DOHH2 (cell line): Measurements from ENCODE around the gene ENPP7.

Experiments
- H3F3A ChIP-seq: fragments of 200-600 bp; sonication (generic), shearing (Covaris generic); 2 replicates; pipeline ENCODE4 v1.6.0; 2016; ENCODE audit warnings: antibody characterized with exemption, mild to moderate bottlenecking; ENCODE audit not compliant: control insufficient read depth, insufficient read depth
- H3K27ac ChIP-seq: fragments of 200-600 bp; sonication (generic); 2 replicates; pipeline ENCODE4 v1.5.1; 2014; ENCODE audit warnings: low read depth, mild to moderate bottlenecking, low read length, moderate library complexity
- H3K27me3 ChIP-seq: fragments of 200-600 bp; sonication (generic); 2 replicates; pipeline ENCODE4 v1.6.1; 2014; ENCODE audit warnings: mild to moderate bottlenecking, low read length, mixed read lengths; ENCODE audit not compliant: control insufficient read depth
- H3K36me3 ChIP-seq: fragments of 200-600 bp; sonication (generic); 2 replicates; pipeline ENCODE4 v1.6.1; 2014; ENCODE audit warnings: mild to moderate bottlenecking, low read length, moderate library complexity, mixed read lengths; ENCODE audit not compliant: control insufficient read depth
- H3K4me1 ChIP-seq: fragments of 200-600 bp; sonication (generic); 2 replicates; pipeline ENCODE4 v1.6.1; 2014; ENCODE audit warnings: mild to moderate bottlenecking, low read length, mixed read lengths; ENCODE audit not compliant: control insufficient read depth
- H3K4me2 ChIP-seq: fragments of 200-600 bp; sonication (generic); 2 replicates; pipeline ENCODE4 v1.6.0; 2014; ENCODE audit warnings: mild to moderate bottlenecking, low read length, moderate library complexity
- H3K4me3 ChIP-seq: fragments of 200-600 bp; sonication (generic); 2 replicates; pipeline ENCODE4 v1.5.1; 2014; ENCODE audit warnings: mild to moderate bottlenecking, low read length, mixed read lengths
- H3K79me2 ChIP-seq: fragments of 200-600 bp; sonication (generic); 2 replicates; pipeline ENCODE4 v1.6.1; 2014; ENCODE audit warnings: mild to moderate bottlenecking, low read length, mixed read lengths; ENCODE audit not compliant: control insufficient read depth
- H3K9me2 ChIP-seq: fragments of 200-600 bp; sonication (generic); replicated peaks from 2 replicates; pipeline ENCODE4 v1.6.1; 2014; ENCODE audit warnings: mild to moderate bottlenecking, low read length, mixed read lengths; ENCODE audit not compliant: control insufficient read depth
- H3K9me3 ChIP-seq: fragments of 200-600 bp; sonication (generic); 2 replicates; pipeline ENCODE4 v1.6.1; 2014; ENCODE audit warnings: antibody characterized with exemption, low read length, mixed read lengths; ENCODE audit not compliant: control insufficient read depth, insufficient read depth
- H4K20me1 ChIP-seq: fragments of 200-600 bp; sonication (generic); 2 replicates; pipeline ENCODE4 v1.6.0; 2014; ENCODE audit warnings: low read depth, mild to moderate bottlenecking, antibody characterized with exemption, low read length, moderate library complexity; ENCODE audit not compliant: control insufficient read depth, insufficient read depth
- EZH2phosphoT487 ChIP-seq: fragments of 200-600 bp; sonication (generic); IDR thresholded peaks from 2 replicates; pipeline ENCODE4 v1.6.1; 2017; ENCODE audit warnings: borderline replicate concordance, mild to moderate bottlenecking, antibody characterized with exemption, low read length, moderate library complexity, mixed read lengths
- TF ChIP-seq, protein P1 (sequence below): fragments of 200-600 bp; sonication (generic); IDR thresholded peaks from one replicate; pipeline ENCODE4 v1.5.1; 2014; ENCODE audit warnings: antibody characterized with exemption, mild to moderate bottlenecking, low read depth, low read length; ENCODE audit not compliant: poor library complexity, severe bottlenecking

ENPP7 gene

DNA sequence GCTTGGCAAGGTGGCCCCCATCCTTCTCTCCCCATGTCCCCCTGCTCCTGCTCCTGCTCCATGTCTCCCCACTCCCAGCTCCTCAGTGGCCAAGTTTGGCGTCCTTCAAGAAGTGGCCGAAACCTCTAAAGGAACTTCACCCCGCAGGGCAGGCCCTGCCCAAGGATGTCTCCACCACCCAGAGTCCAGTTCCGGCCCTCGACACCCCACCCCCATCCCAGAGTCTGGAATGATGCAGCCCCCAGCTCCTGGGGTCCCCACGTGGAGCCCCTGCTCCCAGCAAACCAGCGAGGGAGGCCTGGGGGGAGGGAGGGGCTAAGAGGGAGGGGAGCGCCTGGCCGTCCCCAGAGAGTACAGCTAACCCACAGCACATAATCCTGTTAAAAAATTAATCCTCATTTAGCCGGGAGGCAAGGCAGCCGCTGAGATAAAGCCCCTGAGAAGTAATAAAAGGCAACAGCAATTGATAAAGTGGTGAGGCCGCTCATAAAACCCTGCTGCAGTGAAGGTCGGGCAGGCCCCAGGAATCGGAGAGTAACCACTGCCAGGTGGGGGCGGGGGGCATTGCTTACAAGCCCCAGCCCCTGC is 9.9 kb upstream of the ENPP7 start:
- H3K9me3 ChIP-seq, result no peaks in the 10 kb centered on the region
- H4K20me1 ChIP-seq, result no peaks in the 10 kb centered on the region
- TF ChIP-seq, protein P1, sequence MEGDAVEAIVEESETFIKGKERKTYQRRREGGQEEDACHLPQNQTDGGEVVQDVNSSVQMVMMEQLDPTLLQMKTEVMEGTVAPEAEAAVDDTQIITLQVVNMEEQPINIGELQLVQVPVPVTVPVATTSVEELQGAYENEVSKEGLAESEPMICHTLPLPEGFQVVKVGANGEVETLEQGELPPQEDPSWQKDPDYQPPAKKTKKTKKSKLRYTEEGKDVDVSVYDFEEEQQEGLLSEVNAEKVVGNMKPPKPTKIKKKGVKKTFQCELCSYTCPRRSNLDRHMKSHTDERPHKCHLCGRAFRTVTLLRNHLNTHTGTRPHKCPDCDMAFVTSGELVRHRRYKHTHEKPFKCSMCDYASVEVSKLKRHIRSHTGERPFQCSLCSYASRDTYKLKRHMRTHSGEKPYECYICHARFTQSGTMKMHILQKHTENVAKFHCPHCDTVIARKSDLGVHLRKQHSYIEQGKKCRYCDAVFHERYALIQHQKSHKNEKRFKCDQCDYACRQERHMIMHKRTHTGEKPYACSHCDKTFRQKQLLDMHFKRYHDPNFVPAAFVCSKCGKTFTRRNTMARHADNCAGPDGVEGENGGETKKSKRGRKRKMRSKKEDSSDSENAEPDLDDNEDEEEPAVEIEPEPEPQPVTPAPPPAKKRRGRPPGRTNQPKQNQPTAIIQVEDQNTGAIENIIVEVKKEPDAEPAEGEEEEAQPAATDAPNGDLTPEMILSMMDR, result no peak
- TF ChIP-seq EZH2phosphoT487, result no peak
- no peaks in the 10 kb centered on the region for H3K4me1 ChIP-seq
- H3F3A ChIP-seq, result no peaks in the 10 kb centered on the region
- no peak overlapping the region for H3K4me3 ChIP-seq
- no peaks in the 10 kb centered on the region for H3K9me2 ChIP-seq
- H3K36me3 ChIP-seq, result no peaks in the 10 kb centered on the region
- no peaks in the 10 kb centered on the region for H3K27me3 ChIP-seq
- no peak overlapping the region for H3K27ac ChIP-seq
- no peak overlapping the region for H3K4me2 ChIP-seq
- no peaks in the 10 kb centered on the region for H3K79me2 ChIP-seq

DNA sequence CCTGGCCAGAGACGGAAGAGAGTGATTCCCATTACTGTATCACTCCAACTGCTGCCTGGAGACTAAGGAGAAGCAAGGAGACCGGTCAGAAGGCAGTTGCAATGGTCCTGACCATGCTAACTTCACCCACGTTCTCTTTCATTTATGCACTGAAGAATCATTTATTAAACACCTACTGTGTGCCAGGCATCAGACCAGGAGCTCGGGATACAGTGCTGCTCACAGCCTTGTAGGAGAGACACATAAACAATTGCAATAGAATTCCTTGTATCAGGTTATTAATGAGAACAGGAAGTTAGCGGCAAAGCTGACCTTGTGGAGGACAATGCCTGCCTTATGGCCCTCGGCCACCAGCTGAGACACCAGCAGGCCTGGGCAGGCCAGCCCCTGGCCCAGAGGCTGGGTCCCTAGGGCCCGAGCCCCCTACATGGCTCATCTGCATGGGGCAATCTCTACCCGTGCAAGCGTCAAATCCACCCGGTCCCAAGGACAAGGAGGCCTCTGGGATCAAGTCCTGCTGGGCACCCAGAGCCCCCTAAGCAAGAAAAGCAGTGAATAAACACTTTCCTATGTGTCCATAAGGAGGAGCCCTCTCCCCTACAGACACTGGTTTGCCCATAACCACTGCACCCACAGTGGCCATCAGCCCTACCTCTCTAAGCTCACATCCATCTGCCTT is 8.6 kb upstream of the ENPP7 start:
- Histone ChIP-seq H3K27me3 (no peaks in the 10 kb centered on the region), H3K4me3 (no peak overlapping the region), H3K9me2 (no peaks in the 10 kb centered on the region), H3K27ac (no peak overlapping the region), H3K79me2 (no peaks in the 10 kb centered on the region), H3K36me3 (no peaks in the 10 kb centered on the region), H3K9me3 (no peaks in the 10 kb centered on the region), H3F3A (no peaks in the 10 kb centered on the region), H4K20me1 (no peaks in the 10 kb centered on the region), H3K4me1 (no peaks in the 10 kb centered on the region), H3K4me2 (no peak overlapping the region)
- TF ChIP-seq EZH2phosphoT487, result no peak
- TF ChIP-seq, protein P1, result peak; percentile 15

DNA sequence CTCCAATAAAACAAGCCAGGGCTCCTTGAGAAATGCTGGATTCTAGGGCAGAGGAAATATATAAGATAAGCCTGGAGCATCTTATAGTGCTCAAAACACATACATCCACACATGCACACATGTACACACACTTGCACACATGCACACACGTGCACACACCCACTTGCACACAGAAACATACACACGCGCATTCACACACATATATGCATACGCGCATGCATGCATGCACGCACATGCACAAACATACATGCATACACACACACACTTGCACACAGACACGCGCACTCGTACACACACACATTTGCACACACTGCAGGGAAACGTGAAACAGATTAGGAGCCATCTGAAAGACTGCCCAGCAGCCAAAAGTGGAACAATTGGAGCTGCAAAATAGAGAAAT is 8.0 kb upstream of the ENPP7 start:
- Histone ChIP-seq H3K9me3 (no peaks in the 10 kb centered on the region), H4K20me1 (no peaks in the 10 kb centered on the region), H3K36me3 (no peaks in the 10 kb centered on the region), H3K4me3 (no peak overlapping the region), H3K27ac (no peak overlapping the region), H3K79me2 (no peaks in the 10 kb centered on the region), H3K9me2 (no peaks in the 10 kb centered on the region), H3K4me1 (no peaks in the 10 kb centered on the region), H3K27me3 (no peaks in the 10 kb centered on the region), H3F3A (no peaks in the 10 kb centered on the region), H3K4me2 (no peak overlapping the region)
- TF ChIP-seq, protein P1, result no peak
- no peak for TF ChIP-seq EZH2phosphoT487
